ENCODE data around the gene SLC24A4. TPM values are rescaled to one million over a fixed set of nuclear protein-coding genes. Genes with fewer than 3 reads are reported as not detected.
A peak's percentile ranks its signal among the peaks of the same experiment; 100 is the strongest.

Gene SLC24A4
- total and polyA plus RNA-seq, 2 donors (not counting 3 experiments of a cell fraction or from before 2014, with no cell fraction given): 0.07 to 0.08 TPM

GRCh38 chr14:92475451-92476187 lies 152.7 kb downstream of the SLC24A4 start:
- Histone ChIP-seq H3K79me2 (ENCODE audit: control insufficient read depth, insufficient read depth, low read length) (no peaks in the 10 kb centered on the region), H3K27ac (ENCODE audit: insufficient read depth, low read depth, low read length) (no peak overlapping the region), H3K9me1 (replicated peaks; ENCODE audit: control insufficient read depth, extremely low read depth, insufficient read depth, low read length) (no peaks in the 10 kb centered on the region), H3K4me2 (ENCODE audit: insufficient read depth, low read length) (no peak overlapping the region), H3K9ac (replicated peaks; ENCODE audit: extremely low read depth, insufficient read depth, low read length) (no peak overlapping the region), H3K9me3 (replicated peaks; ENCODE audit: control insufficient read depth, insufficient read depth, low read length) (no peaks in the 10 kb centered on the region), H3K36me3 (ENCODE audit: control insufficient read depth in 2 of 2, extremely low read depth in 1 of 2, insufficient read depth in 2 of 2, low read length in 2 of 2) (no peaks in the 10 kb centered on the region), H2AFZ (ENCODE audit: low read depth, low read length) (no peak overlapping the region), H4K20me1 (replicated peaks; ENCODE audit: control insufficient read depth, extremely low read depth, insufficient read depth, low read length) (no peaks in the 10 kb centered on the region), H3K4me1 (ENCODE audit: control insufficient read depth, extremely low read depth, insufficient read depth, low read length) (no peaks in the 10 kb centered on the region), H3K27me3 (ENCODE audit: control insufficient read depth in 2 of 2, insufficient read depth in 2 of 2, low read length in 2 of 2) (peaks cover 2 to 5% of the 10 kb centered on the region in 2 experiments), H3K4me3 (replicated peaks in 1 of 3; ENCODE audit: insufficient read depth in 1 of 3, low read depth in 1 of 3, low read length in 3 of 3) (no peak overlapping the region)
- no TSS peak for BruUV-seq (replicated peaks)
- POLR2A ChIA-PET: no interaction called here
- TF ChIP-seq POLR2AphosphoS5 (IDR thresholded peaks at IDR 0.05; ENCODE audit: insufficient read depth, low read depth, low read length) (no peak), GATA2 (IDR thresholded peaks at IDR 0.05; ENCODE audit: insufficient read depth, insufficient read length, low read depth, low read length) (no peak), MYC (IDR thresholded peaks at IDR 0.05; ENCODE audit: low read depth, low read length) (no peak), EZH2 (IDR thresholded peaks at IDR 0.05; ENCODE audit: borderline replicate concordance, low read depth, low read length, severe bottlenecking) (no peak), FOS (IDR thresholded peaks at IDR 0.05; ENCODE audit: borderline replicate concordance, insufficient read depth, low read length) (no peak)
- CTCF ChIA-PET: no interaction called here
- no peak for FAIRE-seq
- intact Hi-C loops (cut with micrococcal nuclease): no loop called here
- DNase-seq (ENCODE audit: low read depth, low spot score): peak; percentile 52
- dilution Hi-C loops (cut with MboI; ENCODE audit: extremely low pct_ligation_motif_present, low sequenced_read_pairs): no loop called here

DNA sequence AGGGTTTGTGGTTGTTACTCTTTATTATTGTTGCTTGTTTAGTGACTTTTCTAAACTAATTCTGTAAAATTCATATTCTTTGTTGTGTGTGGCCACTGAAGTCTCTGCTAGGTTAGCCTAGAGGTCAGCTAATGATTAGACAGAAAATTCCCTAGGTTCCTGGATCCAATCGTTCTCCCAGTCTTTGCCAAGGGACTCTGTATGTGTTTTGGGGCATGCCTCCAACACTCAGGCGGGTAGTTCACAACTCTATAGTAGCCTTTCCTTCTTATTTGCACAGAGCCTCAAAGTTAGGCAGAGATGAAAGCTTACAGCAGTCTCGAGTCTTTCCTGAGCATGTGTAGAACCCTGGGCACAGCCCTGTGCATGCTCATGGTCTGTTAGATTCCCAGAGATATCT lies 157.9 kb downstream of the SLC24A4 start:
- POLR2A ChIA-PET: no interaction called here
- CTCF ChIA-PET: interaction anchor here (0.7 to 2.0 kb wide), 5 partner anchors 8 to 206 kb away, joined by 3 to 7 read pairs (median 4); no protein-coding TSS in a partner anchor

More for the DNA sequence above, 157.9 kb downstream of the SLC24A4 start:
- Histone ChIP-seq H3K4me2 (ENCODE audit: insufficient read depth, low read length) (no peak overlapping the region), H3K4me3 (replicated peaks in 1 of 3; ENCODE audit: insufficient read depth in 1 of 3, low read depth in 1 of 3, low read length in 3 of 3) (no peak overlapping the region), H3K9me3 (replicated peaks; ENCODE audit: control insufficient read depth, insufficient read depth, low read length) (no peaks in the 10 kb centered on the region), H3K4me1 (ENCODE audit: control insufficient read depth, extremely low read depth, insufficient read depth, low read length) (no peaks in the 10 kb centered on the region), H4K20me1 (replicated peaks; ENCODE audit: control insufficient read depth, extremely low read depth, insufficient read depth, low read length) (no peaks in the 10 kb centered on the region), H3K79me2 (ENCODE audit: control insufficient read depth, insufficient read depth, low read length) (no peaks in the 10 kb centered on the region), H3K9me1 (replicated peaks; ENCODE audit: control insufficient read depth, extremely low read depth, insufficient read depth, low read length) (no peaks in the 10 kb centered on the region), H3K27ac (ENCODE audit: insufficient read depth, low read depth, low read length) (no peak overlapping the region), H3K27me3 (ENCODE audit: control insufficient read depth in 2 of 2, insufficient read depth in 2 of 2, low read length in 2 of 2) (peaks cover 4 to 9% of the 10 kb centered on the region in 2 experiments), H3K9ac (replicated peaks; ENCODE audit: extremely low read depth, insufficient read depth, low read length) (no peak overlapping the region), H2AFZ (ENCODE audit: low read depth, low read length) (no peak overlapping the region), H3K36me3 (ENCODE audit: control insufficient read depth in 2 of 2, extremely low read depth in 1 of 2, insufficient read depth in 2 of 2, low read length in 2 of 2) (no peaks in the 10 kb centered on the region)
- FAIRE-seq: no peak
- intact Hi-C loops (cut with micrococcal nuclease): no loop called here
- no peak for DNase-seq (ENCODE audit: low read depth, low spot score)
- BruUV-seq (replicated peaks): no TSS peak
- no peak for TF ChIP-seq GATA2 (IDR thresholded peaks at IDR 0.05; ENCODE audit: insufficient read depth, insufficient read length, low read depth, low read length)
- TF ChIP-seq, protein P1, sequence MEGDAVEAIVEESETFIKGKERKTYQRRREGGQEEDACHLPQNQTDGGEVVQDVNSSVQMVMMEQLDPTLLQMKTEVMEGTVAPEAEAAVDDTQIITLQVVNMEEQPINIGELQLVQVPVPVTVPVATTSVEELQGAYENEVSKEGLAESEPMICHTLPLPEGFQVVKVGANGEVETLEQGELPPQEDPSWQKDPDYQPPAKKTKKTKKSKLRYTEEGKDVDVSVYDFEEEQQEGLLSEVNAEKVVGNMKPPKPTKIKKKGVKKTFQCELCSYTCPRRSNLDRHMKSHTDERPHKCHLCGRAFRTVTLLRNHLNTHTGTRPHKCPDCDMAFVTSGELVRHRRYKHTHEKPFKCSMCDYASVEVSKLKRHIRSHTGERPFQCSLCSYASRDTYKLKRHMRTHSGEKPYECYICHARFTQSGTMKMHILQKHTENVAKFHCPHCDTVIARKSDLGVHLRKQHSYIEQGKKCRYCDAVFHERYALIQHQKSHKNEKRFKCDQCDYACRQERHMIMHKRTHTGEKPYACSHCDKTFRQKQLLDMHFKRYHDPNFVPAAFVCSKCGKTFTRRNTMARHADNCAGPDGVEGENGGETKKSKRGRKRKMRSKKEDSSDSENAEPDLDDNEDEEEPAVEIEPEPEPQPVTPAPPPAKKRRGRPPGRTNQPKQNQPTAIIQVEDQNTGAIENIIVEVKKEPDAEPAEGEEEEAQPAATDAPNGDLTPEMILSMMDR (IDR thresholded peaks at IDR 0.05; ENCODE audit: extremely low read depth in 1 of 2, insufficient read depth in 1 of 2, low read depth in 1 of 2, low read length in 2 of 2): no peak
- no peak for TF ChIP-seq FOS (IDR thresholded peaks at IDR 0.05; ENCODE audit: borderline replicate concordance, insufficient read depth, low read length)
- TF ChIP-seq, protein P2, sequence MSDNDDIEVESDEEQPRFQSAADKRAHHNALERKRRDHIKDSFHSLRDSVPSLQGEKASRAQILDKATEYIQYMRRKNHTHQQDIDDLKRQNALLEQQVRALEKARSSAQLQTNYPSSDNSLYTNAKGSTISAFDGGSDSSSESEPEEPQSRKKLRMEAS (IDR thresholded peaks at IDR 0.05; ENCODE audit: insufficient read depth, insufficient read length): no peak
- no peak for TF ChIP-seq POLR2A (IDR thresholded peaks at IDR 0.05; ENCODE audit: low read depth, low read length)
- no peak for TF ChIP-seq JUN (IDR thresholded peaks at IDR 0.05; ENCODE audit: borderline replicate concordance, insufficient read depth, insufficient read length, low read depth)
- TF ChIP-seq EZH2 (IDR thresholded peaks at IDR 0.05; ENCODE audit: borderline replicate concordance, low read depth, low read length, severe bottlenecking): no peak
- no peak for TF ChIP-seq MYC (IDR thresholded peaks at IDR 0.05; ENCODE audit: low read depth, low read length)
- no peak for TF ChIP-seq POLR2AphosphoS5 (IDR thresholded peaks at IDR 0.05; ENCODE audit: insufficient read depth, low read depth, low read length)
- dilution Hi-C loops (cut with MboI; ENCODE audit: extremely low pct_ligation_motif_present, low sequenced_read_pairs): no loop called here

Data from endothelial cell of umbilical vein (primary cell).